GM23338 (cell line): ENCODE measurements around the gene ZNF35. TPM values are rescaled to one million over a fixed set of nuclear protein-coding genes. Genes with fewer than 3 reads are reported as not detected.
A peak's percentile ranks its signal among the peaks of the same experiment; 100 is the strongest.

Source experiments
- ATAC-seq: fragments of 200-7000 bp; cut with Tn5 transposase; 3 replicates; pipeline ENCODE4 v1.9.1; 2020
- DNase-seq: peaks from one replicate; pipeline ENCODE4 v3.0.0-alpha.2; 2015; ENCODE audit warnings: low spot score
- H2AFZ ChIP-seq: fragments of 200-600 bp; sonication (generic); 2 replicates; pipeline ENCODE4 v1.8.0; 2016; ENCODE audit warnings: antibody characterized with exemption, mild to moderate bottlenecking, moderate library complexity
- H3F3A ChIP-seq: fragments of 200-600 bp; sonication (generic); replicated peaks from 2 replicates; pipeline ENCODE4 v1.8.0; 2017; ENCODE audit warnings: antibody characterized with exemption, mixed run types, low read depth
- H3K27ac ChIP-seq: fragments of 200-600 bp; sonication (generic); 2 replicates; pipeline ENCODE4 v1.6.1; 2016; ENCODE audit warnings: low read depth
- H3K27me3 ChIP-seq: fragments of 200-600 bp; sonication (generic); 2 replicates; pipeline ENCODE4 v1.8.0; 2016; ENCODE audit warnings: mild to moderate bottlenecking, mixed run types, moderate library complexity; ENCODE audit not compliant: insufficient read depth
- H3K36me3 ChIP-seq: fragments of 200-600 bp; sonication (generic); 2 replicates; pipeline ENCODE4 v1.8.0; 2016; ENCODE audit warnings: mild to moderate bottlenecking; ENCODE audit not compliant: insufficient read depth
- H3K4me1 ChIP-seq: fragments of 200-600 bp; sonication (generic); 2 replicates; pipeline ENCODE4 v1.8.0; 2016; ENCODE audit warnings: mild to moderate bottlenecking, moderate library complexity; ENCODE audit not compliant: insufficient read depth
- H3K4me2 ChIP-seq: fragments of 200-600 bp; sonication (generic); 2 replicates; pipeline ENCODE4 v1.7.1; 2017; ENCODE audit warnings: mixed run types
- H3K4me3 ChIP-seq: fragments of 200-600 bp; sonication (generic); 2 replicates; pipeline ENCODE4 v1.6.1; 2016; ENCODE audit warnings: mixed run types
- H3K79me2 ChIP-seq: fragments of 200-600 bp; sonication (generic); replicated peaks from 2 replicates; pipeline ENCODE4 v1.8.0; 2017; ENCODE audit warnings: mild to moderate bottlenecking; ENCODE audit not compliant: insufficient read depth
- H3K9me2 ChIP-seq: fragments of 200-600 bp; sonication (generic); 2 replicates; pipeline ENCODE4 v1.8.0; 2017; ENCODE audit not compliant: insufficient read depth
- H4K20me1 ChIP-seq: fragments of 200-600 bp; sonication (generic); replicated peaks from 2 replicates; pipeline ENCODE4 v1.8.0; 2017; ENCODE audit warnings: mild to moderate bottlenecking; ENCODE audit not compliant: insufficient read depth
- H3K27ac Mint-ChIP-seq: 2 replicates; pipeline ENCODE4 v1.8.0; 2020; ENCODE audit warnings: inconsistent platforms, mild to moderate bottlenecking, moderate library complexity, mixed read lengths
- H3K27me3 Mint-ChIP-seq: 3 replicates; pipeline ENCODE4 v1.8.0; 2022; ENCODE audit warnings: low read depth, mild to moderate bottlenecking, moderate library complexity, mixed read lengths, inconsistent platforms; ENCODE audit not compliant: insufficient read depth, poor library complexity
- H3K36me3 Mint-ChIP-seq: 3 replicates; pipeline ENCODE4 v1.8.0; 2021; ENCODE audit warnings: low read depth, mild to moderate bottlenecking, inconsistent platforms, moderate library complexity, mixed read lengths
- H3K4me1 Mint-ChIP-seq: 3 replicates; pipeline ENCODE4 v1.8.0; 2020; ENCODE audit warnings: mild to moderate bottlenecking, inconsistent platforms, mixed read lengths
- H3K4me3 Mint-ChIP-seq: 3 replicates; pipeline ENCODE4 v1.8.0; 2021; ENCODE audit warnings: moderate library complexity, mild to moderate bottlenecking, inconsistent platforms, mixed read lengths
- H3K9me3 Mint-ChIP-seq: 3 replicates; pipeline ENCODE4 v1.8.0; 2020; ENCODE audit warnings: moderate library complexity, mild to moderate bottlenecking, inconsistent platforms, mixed read lengths
- polyA plus RNA-seq: library from polyadenylated mRNA; unstranded; fragments of >200 nt; fragmentation: Nextera tagmentation; extraction: Ambion mirVana; gene quantifications from 2 replicates; pipeline ENCODE4 v1.2.1, GENCODE V29; 2016
- total RNA-seq: library from RNA; depleted of rRNA; stranded (reverse); fragments of >200 nt; shearing (Covaris generic); gene quantifications from 2 replicates; pipeline ENCODE4 v1.2.3, GENCODE V29; 2014
- TF ChIP-seq, protein P1 (sequence below), 2 experiments: fragments of 200-600 bp in 1 of 2; sonication (generic) in 1 of 2; conservative IDR thresholded peaks; 2 replicates each; pipeline versions ENCODE4 v1.5.1 to v1.6.1; 2016 to 2017; ENCODE audit warnings: antibody characterized with exemption in 2 of 2, low read depth in 2 of 2, mild to moderate bottlenecking in 2 of 2, moderate library complexity in 1 of 2
- TF ChIP-seq, protein P2 (sequence below): IDR thresholded peaks from one replicate; pipeline ENCODE4 v1.6.1; 2018; ENCODE audit warnings: antibody characterized with exemption; ENCODE audit not compliant: unreplicated experiment
- TF ChIP-seq, protein P3 (sequence below): fragments of 250-450 bp; sonication (Bioruptor Pico); IDR thresholded peaks from 2 replicates; pipeline ENCODE4 v1.5.0; 2020; ENCODE audit warnings: mild to moderate bottlenecking, moderate library complexity

ZNF35 gene
- total and polyA plus RNA-seq, 2 experiments from 2014 or later = 18.5 to 26.2 TPM

DNA sequence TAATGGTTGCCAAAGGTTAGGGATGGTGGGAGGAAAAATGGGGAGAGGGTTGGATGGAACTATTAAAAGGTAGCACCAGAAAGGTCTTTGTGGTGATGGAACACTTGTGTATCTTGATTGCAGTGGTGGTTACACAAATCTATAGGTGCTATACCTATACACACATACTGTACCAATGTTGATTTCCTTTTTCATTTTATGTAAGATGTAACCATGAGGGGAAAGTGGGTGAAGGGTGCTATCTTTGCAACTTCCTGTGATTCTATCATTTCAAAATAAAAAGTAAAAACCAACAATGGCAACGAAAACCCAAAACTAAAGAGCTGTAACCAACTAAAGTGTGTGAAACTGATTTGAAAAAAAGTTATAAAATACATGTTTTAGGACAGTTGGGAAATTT lies 761 bp upstream of the ZNF35 start:
- Histone ChIP-seq H3K27ac (no peak overlapping the region), H3K36me3 (peaks cover 29% of the 10 kb centered on the region), H2AFZ (no peak overlapping the region), H3K27me3 (no peaks in the 10 kb centered on the region), H3K4me2 (peak overlapping the region; percentile 64; the same call in 1 of the 2 replicates), H3F3A (no peaks in the 10 kb centered on the region), H4K20me1 (no peaks in the 10 kb centered on the region), H3K79me2 (peaks cover 20% of the 10 kb centered on the region), H3K4me3 (peak overlapping the region; percentile 92; the same call in 1 of the 2 replicates), H3K9me2 (no peaks in the 10 kb centered on the region), H3K4me1 (no peaks in the 10 kb centered on the region; the same call in 1 of the 2 replicates)
- TF ChIP-seq, protein P1, sequence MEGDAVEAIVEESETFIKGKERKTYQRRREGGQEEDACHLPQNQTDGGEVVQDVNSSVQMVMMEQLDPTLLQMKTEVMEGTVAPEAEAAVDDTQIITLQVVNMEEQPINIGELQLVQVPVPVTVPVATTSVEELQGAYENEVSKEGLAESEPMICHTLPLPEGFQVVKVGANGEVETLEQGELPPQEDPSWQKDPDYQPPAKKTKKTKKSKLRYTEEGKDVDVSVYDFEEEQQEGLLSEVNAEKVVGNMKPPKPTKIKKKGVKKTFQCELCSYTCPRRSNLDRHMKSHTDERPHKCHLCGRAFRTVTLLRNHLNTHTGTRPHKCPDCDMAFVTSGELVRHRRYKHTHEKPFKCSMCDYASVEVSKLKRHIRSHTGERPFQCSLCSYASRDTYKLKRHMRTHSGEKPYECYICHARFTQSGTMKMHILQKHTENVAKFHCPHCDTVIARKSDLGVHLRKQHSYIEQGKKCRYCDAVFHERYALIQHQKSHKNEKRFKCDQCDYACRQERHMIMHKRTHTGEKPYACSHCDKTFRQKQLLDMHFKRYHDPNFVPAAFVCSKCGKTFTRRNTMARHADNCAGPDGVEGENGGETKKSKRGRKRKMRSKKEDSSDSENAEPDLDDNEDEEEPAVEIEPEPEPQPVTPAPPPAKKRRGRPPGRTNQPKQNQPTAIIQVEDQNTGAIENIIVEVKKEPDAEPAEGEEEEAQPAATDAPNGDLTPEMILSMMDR (conservative IDR thresholded peaks at IDR 0.05; ENCODE audit: low read depth in 2 of 2) = no peak
- TF ChIP-seq, protein P2, sequence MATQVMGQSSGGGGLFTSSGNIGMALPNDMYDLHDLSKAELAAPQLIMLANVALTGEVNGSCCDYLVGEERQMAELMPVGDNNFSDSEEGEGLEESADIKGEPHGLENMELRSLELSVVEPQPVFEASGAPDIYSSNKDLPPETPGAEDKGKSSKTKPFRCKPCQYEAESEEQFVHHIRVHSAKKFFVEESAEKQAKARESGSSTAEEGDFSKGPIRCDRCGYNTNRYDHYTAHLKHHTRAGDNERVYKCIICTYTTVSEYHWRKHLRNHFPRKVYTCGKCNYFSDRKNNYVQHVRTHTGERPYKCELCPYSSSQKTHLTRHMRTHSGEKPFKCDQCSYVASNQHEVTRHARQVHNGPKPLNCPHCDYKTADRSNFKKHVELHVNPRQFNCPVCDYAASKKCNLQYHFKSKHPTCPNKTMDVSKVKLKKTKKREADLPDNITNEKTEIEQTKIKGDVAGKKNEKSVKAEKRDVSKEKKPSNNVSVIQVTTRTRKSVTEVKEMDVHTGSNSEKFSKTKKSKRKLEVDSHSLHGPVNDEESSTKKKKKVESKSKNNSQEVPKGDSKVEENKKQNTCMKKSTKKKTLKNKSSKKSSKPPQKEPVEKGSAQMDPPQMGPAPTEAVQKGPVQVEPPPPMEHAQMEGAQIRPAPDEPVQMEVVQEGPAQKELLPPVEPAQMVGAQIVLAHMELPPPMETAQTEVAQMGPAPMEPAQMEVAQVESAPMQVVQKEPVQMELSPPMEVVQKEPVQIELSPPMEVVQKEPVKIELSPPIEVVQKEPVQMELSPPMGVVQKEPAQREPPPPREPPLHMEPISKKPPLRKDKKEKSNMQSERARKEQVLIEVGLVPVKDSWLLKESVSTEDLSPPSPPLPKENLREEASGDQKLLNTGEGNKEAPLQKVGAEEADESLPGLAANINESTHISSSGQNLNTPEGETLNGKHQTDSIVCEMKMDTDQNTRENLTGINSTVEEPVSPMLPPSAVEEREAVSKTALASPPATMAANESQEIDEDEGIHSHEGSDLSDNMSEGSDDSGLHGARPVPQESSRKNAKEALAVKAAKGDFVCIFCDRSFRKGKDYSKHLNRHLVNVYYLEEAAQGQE = no peak
- TF ChIP-seq, protein P3, sequence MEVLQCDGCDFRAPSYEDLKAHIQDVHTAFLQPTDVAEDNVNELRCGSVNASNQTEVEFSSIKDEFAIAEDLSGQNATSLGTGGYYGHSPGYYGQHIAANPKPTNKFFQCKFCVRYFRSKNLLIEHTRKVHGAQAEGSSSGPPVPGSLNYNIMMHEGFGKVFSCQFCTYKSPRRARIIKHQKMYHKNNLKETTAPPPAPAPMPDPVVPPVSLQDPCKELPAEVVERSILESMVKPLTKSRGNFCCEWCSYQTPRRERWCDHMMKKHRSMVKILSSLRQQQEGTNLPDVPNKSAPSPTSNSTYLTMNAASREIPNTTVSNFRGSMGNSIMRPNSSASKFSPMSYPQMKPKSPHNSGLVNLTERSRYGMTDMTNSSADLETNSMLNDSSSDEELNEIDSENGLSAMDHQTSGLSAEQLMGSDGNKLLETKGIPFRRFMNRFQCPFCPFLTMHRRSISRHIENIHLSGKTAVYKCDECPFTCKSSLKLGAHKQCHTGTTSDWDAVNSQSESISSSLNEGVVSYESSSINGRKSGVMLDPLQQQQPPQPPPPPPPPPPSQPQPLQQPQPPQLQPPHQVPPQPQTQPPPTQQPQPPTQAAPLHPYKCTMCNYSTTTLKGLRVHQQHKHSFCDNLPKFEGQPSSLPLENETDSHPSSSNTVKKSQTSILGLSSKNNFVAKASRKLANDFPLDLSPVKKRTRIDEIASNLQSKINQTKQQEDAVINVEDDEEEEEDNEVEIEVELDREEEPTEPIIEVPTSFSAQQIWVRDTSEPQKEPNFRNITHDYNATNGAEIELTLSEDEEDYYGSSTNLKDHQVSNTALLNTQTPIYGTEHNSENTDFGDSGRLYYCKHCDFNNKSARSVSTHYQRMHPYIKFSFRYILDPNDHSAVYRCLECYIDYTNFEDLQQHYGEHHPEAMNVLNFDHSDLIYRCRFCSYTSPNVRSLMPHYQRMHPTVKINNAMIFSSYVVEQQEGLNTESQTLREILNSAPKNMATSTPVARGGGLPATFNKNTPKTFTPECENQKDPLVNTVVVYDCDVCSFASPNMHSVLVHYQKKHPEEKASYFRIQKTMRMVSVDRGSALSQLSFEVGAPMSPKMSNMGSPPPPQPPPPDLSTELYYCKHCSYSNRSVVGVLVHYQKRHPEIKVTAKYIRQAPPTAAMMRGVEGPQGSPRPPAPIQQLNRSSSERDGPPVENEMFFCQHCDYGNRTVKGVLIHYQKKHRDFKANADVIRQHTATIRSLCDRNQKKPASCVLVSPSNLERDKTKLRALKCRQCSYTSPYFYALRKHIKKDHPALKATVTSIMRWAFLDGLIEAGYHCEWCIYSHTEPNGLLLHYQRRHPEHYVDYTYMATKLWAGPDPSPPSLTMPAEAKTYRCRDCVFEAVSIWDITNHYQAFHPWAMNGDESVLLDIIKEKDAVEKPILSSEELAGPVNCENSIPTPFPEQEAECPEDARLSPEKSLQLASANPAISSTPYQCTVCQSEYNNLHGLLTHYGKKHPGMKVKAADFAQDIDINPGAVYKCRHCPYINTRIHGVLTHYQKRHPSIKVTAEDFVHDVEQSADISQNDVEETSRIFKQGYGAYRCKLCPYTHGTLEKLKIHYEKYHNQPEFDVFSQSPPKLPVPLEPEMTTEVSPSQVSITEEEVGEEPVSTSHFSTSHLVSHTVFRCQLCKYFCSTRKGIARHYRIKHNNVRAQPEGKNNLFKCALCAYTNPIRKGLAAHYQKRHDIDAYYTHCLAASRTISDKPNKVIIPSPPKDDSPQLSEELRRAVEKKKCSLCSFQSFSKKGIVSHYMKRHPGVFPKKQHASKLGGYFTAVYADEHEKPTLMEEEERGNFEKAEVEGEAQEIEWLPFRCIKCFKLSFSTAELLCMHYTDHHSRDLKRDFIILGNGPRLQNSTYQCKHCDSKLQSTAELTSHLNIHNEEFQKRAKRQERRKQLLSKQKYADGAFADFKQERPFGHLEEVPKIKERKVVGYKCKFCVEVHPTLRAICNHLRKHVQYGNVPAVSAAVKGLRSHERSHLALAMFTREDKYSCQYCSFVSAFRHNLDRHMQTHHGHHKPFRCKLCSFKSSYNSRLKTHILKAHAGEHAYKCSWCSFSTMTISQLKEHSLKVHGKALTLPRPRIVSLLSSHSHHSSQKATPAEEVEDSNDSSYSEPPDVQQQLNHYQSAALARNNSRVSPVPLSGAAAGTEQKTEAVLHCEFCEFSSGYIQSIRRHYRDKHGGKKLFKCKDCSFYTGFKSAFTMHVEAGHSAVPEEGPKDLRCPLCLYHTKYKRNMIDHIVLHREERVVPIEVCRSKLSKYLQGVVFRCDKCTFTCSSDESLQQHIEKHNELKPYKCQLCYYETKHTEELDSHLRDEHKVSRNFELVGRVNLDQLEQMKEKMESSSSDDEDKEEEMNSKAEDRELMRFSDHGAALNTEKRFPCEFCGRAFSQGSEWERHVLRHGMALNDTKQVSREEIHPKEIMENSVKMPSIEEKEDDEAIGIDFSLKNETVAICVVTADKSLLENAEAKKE (CRISPR knock-in tag) = no peak
- H3K4me1 Mint-ChIP-seq = peaks cover 7% of the 10 kb centered on the region; the same call in 1 of the 3 replicates
- H3K27me3 Mint-ChIP-seq = peaks cover 7% of the 10 kb centered on the region
- ATAC-seq (no peak), DNase-seq (no peak)
- H3K27ac Mint-ChIP-seq = no peak overlapping the region
- peaks cover 25% of the 10 kb centered on the region for H3K9me3 Mint-ChIP-seq
- peak overlapping the region; percentile 93 for H3K4me3 Mint-ChIP-seq
- H3K36me3 Mint-ChIP-seq = peaks cover 35% of the 10 kb centered on the region
